Karpas-422 (cell line): ENCODE data around the gene P2RX6. TPM values are rescaled to one million over a fixed set of nuclear protein-coding genes. Genes with fewer than 3 reads are reported as not detected.
A peak's percentile ranks its signal among the peaks of the same experiment; 100 is the strongest.
"Not testable (repeated sequence)": the region's sequence is repeated elsewhere in the genome, so short reads cannot be mapped to it uniquely, and the experiment has no call there.

Experiments used
- DNase-seq: peaks from one replicate; pipeline ENCODE4 v3.0.0-alpha.2; 2015
- H2AFZ ChIP-seq: fragments of 200-600 bp; sonication (generic); 2 replicates; pipeline ENCODE4 v1.6.1; 2014; ENCODE audit warnings: antibody characterized with exemption, low read length, mixed read lengths
- H3K27ac ChIP-seq: fragments of 200-600 bp; sonication (generic); 2 replicates; pipeline ENCODE4 v1.5.1; 2014; ENCODE audit warnings: mild to moderate bottlenecking, low read length, moderate library complexity
- H3K27me3 ChIP-seq: fragments of 200-600 bp; sonication (generic); 2 replicates; pipeline ENCODE4 v1.6.1; 2014; ENCODE audit warnings: low read length, mixed read lengths
- H3K36me3 ChIP-seq: fragments of 200-600 bp; sonication (generic); 2 replicates; pipeline ENCODE4 v1.6.1; 2014; ENCODE audit warnings: low read length, mixed read lengths; ENCODE audit not compliant: insufficient read depth
- H3K4me1 ChIP-seq: fragments of 200-600 bp; sonication (generic); 2 replicates; pipeline ENCODE4 v1.6.1; 2014; ENCODE audit warnings: mild to moderate bottlenecking, low read length, mixed read lengths
- H3K4me2 ChIP-seq: fragments of 200-600 bp; sonication (generic); 2 replicates; pipeline ENCODE4 v1.6.1; 2014; ENCODE audit warnings: low read length, low read depth, mild to moderate bottlenecking; ENCODE audit not compliant: poor library complexity, severe bottlenecking
- H3K4me3 ChIP-seq: fragments of 200-600 bp; sonication (generic); 2 replicates; pipeline ENCODE4 v1.5.1; 2014; ENCODE audit warnings: mild to moderate bottlenecking, antibody characterized with exemption, low read length, mixed read lengths
- H3K79me2 ChIP-seq: fragments of 200-600 bp; sonication (generic); 2 replicates; pipeline ENCODE4 v1.6.1; 2014; ENCODE audit warnings: mild to moderate bottlenecking, low read length, mixed read lengths
- H3K9ac ChIP-seq: fragments of 200-600 bp; sonication (generic); 2 replicates; pipeline ENCODE4 v1.6.0; 2014; ENCODE audit warnings: low read length
- H3K9me2 ChIP-seq: fragments of 200-600 bp; sonication (generic), shearing (Covaris generic); replicated peaks from 2 replicates; pipeline ENCODE4 v1.6.0; 2014; ENCODE audit warnings: mild to moderate bottlenecking, low read length, moderate library complexity; ENCODE audit not compliant: insufficient read depth
- H3K9me3 ChIP-seq: fragments of 300-700, 200-600 bp; sonication (generic); 2 replicates; pipeline ENCODE4 v1.6.1; 2014; ENCODE audit warnings: low read length, mixed read lengths
- H4K20me1 ChIP-seq: fragments of 200-600 bp; sonication (generic); 2 replicates; pipeline ENCODE4 v1.6.1; 2014; ENCODE audit warnings: mild to moderate bottlenecking, antibody characterized with exemption, low read length, low read depth; ENCODE audit not compliant: insufficient read depth
- total RNA-seq: library from RNA; depleted of rRNA; stranded (reverse); fragments of >200 nt; shearing (Covaris generic); gene quantifications from 2 replicates; pipeline ENCODE4 v1.2.3, GENCODE V29; 2014; ENCODE audit warnings: low replicate concordance

Gene P2RX6
- total RNA-seq, 1 experiment from 2014 or later: 1.6 TPM

- Histone ChIP-seq H3K4me3 (peak overlapping the region; percentile 95), H3K9me3 (no peaks in the 10 kb centered on the region), H3K79me2 (peaks cover 32% of the 10 kb centered on the region), H3K27ac (peak overlapping the region; percentile 100), H3K27me3 (no peaks in the 10 kb centered on the region), H2AFZ (no peak overlapping the region), H3K4me2 (peak overlapping the region; percentile 95), H3K36me3 (no peaks in the 10 kb centered on the region; the same call in 1 of the 2 replicates), H3K4me1 (peaks cover 30% of the 10 kb centered on the region), H3K9ac (peak overlapping the region; percentile 100), H4K20me1 (peaks cover 3% of the 10 kb centered on the region; the same call in 1 of the 2 replicates), H3K9me2 (no peaks in the 10 kb centered on the region)
- DNase-seq: no peak
Observed at GRCh38 chr22:21000207-21000986, 14.6 kb upstream of the P2RX6 start.

- Histone ChIP-seq H3K9ac (peak overlapping the region; percentile 100), H3K36me3 (no peaks in the 10 kb centered on the region; the same call in 1 of the 2 replicates), H3K27ac (peak overlapping the region; percentile 100), H3K4me1 (peaks cover 30% of the 10 kb centered on the region), H3K4me3 (peak overlapping the region; percentile 95), H3K9me2 (no peaks in the 10 kb centered on the region), H3K79me2 (peaks cover 32% of the 10 kb centered on the region), H3K27me3 (no peaks in the 10 kb centered on the region), H2AFZ (0 out of 2 replicates have a peak overlapping the region, but pooled peaks have one; percentile 21), H3K4me2 (peak overlapping the region; percentile 95), H3K9me3 (no peaks in the 10 kb centered on the region), H4K20me1 (peaks cover 3% of the 10 kb centered on the region; the same call in 1 of the 2 replicates)
- no peak for DNase-seq
Observed at GRCh38 chr22:21000987-21001600, 13.9 kb upstream of the P2RX6 start.

- Histone ChIP-seq H3K79me2 (peaks cover 32% of the 10 kb centered on the region), H4K20me1 (peaks cover 3% of the 10 kb centered on the region; the same call in 1 of the 2 replicates), H2AFZ (peak within 1 kb of the TSS; percentile 80; the same call in 1 of the 2 replicates), H3K9ac (peak within 1 kb of the TSS; percentile 100), H3K4me3 (peak within 1 kb of the TSS; percentile 95), H3K9me2 (no peaks in the 10 kb centered on the region), H3K27ac (peak within 1 kb of the TSS; percentile 100), H3K9me3 (no peaks in the 10 kb centered on the region), H3K36me3 (no peaks in the 10 kb centered on the region; the same call in 1 of the 2 replicates), H3K4me2 (peak within 1 kb of the TSS; percentile 95), H3K27me3 (no peaks in the 10 kb centered on the region), H3K4me1 (peaks cover 30% of the 10 kb centered on the region)
- DNase-seq: peak; percentile 99
Observed at GRCh38 chr22:21001601-21002325, 13.2 kb upstream of the P2RX6 start, which contains the start of gene THAP7. THAP7 (minus strand) TSS chr22:21002118; CDS start chr22:21001911, 207 bp downstream.

GRCh38 chr22:21003782-21004181 is 11.2 kb upstream of the P2RX6 start:
- peak overlapping the region; percentile 100; the same call in 1 of the 2 replicates for H3K27ac ChIP-seq
- H3K4me2 ChIP-seq: peak overlapping the region; percentile 95
- no peaks in the 10 kb centered on the region for H3K36me3 ChIP-seq
- no peaks in the 10 kb centered on the region for H3K9me3 ChIP-seq
- H3K4me1 ChIP-seq: peaks cover 30% of the 10 kb centered on the region
- H3K4me3 ChIP-seq: peak overlapping the region; percentile 95; the same call in 1 of the 2 replicates
- H4K20me1 ChIP-seq: peaks cover 3% of the 10 kb centered on the region; the same call in 1 of the 2 replicates
- H3K79me2 ChIP-seq: peaks cover 32% of the 10 kb centered on the region
- H3K9me2 ChIP-seq: no peaks in the 10 kb centered on the region
- H2AFZ ChIP-seq: no peak overlapping the region
- 0 out of 2 replicates have a peak overlapping the region, but pooled peaks have one; percentile 100 for H3K9ac ChIP-seq
- DNase-seq: no peak
- H3K27me3 ChIP-seq: no peaks in the 10 kb centered on the region

- H3K4me2 ChIP-seq, H4K20me1 ChIP-seq, H3K9me3 ChIP-seq, H3K79me2 ChIP-seq, H3K4me3 ChIP-seq, DNase-seq, H3K9ac ChIP-seq, H3K9me2 ChIP-seq, H2AFZ ChIP-seq, H3K27me3 ChIP-seq, H3K27ac ChIP-seq, H3K4me1 ChIP-seq, H3K36me3 ChIP-seq: not testable (repeated sequence)
Observed at GRCh38 chr22:21009208-21009607, 5.8 kb upstream of the P2RX6 start.

- Histone ChIP-seq H2AFZ (no peak overlapping the region), H3K79me2 (no peaks in the 10 kb centered on the region), H3K9me2 (no peaks in the 10 kb centered on the region), H3K4me2 (no peak overlapping the region), H3K4me1 (peaks cover 16% of the 10 kb centered on the region), H3K4me3 (no peak overlapping the region), H3K9ac (no peak overlapping the region), H4K20me1 (no peaks in the 10 kb centered on the region), H3K9me3 (no peaks in the 10 kb centered on the region), H3K27ac (no peak overlapping the region), H3K36me3 (no peaks in the 10 kb centered on the region), H3K27me3 (no peaks in the 10 kb centered on the region)
- peak; percentile 88 for DNase-seq
Observed at GRCh38 chr22:21009638-21010425, 5.1 kb upstream of the P2RX6 start.

- Histone ChIP-seq H2AFZ (no peak overlapping the region), H3K4me1 (peaks cover 23% of the 10 kb centered on the region), H3K4me2 (no peak overlapping the region), H3K9me3 (no peaks in the 10 kb centered on the region), H3K9me2 (no peaks in the 10 kb centered on the region), H3K27me3 (no peaks in the 10 kb centered on the region), H3K36me3 (no peaks in the 10 kb centered on the region), H3K79me2 (no peaks in the 10 kb centered on the region), H3K4me3 (no peak overlapping the region), H3K9ac (no peak overlapping the region), H3K27ac (no peak overlapping the region), H4K20me1 (no peaks in the 10 kb centered on the region)
- no peak for DNase-seq
Observed at GRCh38 chr22:21010426-21011113, 4.4 kb upstream of the P2RX6 start.
